Nephron (organoid): ENCODE results near the gene PDE1A.

Experiments used
- H3K27ac Mint-ChIP-seq, 3 experiments: 2 replicates each; pipeline ENCODE4 v1.8.0; 2020; ENCODE audit warnings: mixed read lengths in 3 of 3, mild to moderate bottlenecking in 2 of 3, moderate library complexity in 1 of 3
- H3K27me3 Mint-ChIP-seq: 2 replicates; pipeline ENCODE4 v1.8.0; 2021; ENCODE audit warnings: low read depth, mild to moderate bottlenecking, moderate library complexity, mixed read lengths
- H3K36me3 Mint-ChIP-seq: 2 replicates; pipeline ENCODE4 v1.8.0; 2020; ENCODE audit warnings: low read depth, mixed read lengths
- H3K4me1 Mint-ChIP-seq: 2 replicates; pipeline ENCODE4 v1.8.0; 2020; ENCODE audit warnings: mixed read lengths
- H3K4me3 Mint-ChIP-seq, 3 experiments: 2 replicates each; pipeline ENCODE4 v1.8.0; 2020; ENCODE audit warnings: mild to moderate bottlenecking in 3 of 3, mixed read lengths in 3 of 3, moderate library complexity in 2 of 3
- H3K9me3 Mint-ChIP-seq: 2 replicates; pipeline ENCODE4 v1.8.0; 2020; ENCODE audit warnings: mixed read lengths
- CTCF ChIP-seq, 3 experiments: fragments of 200-600 bp; sonication (generic); IDR thresholded peaks; one replicate each; pipeline ENCODE4 v1.5.0; 2021; ENCODE audit warnings: antibody characterized with exemption in 3 of 3; ENCODE audit not compliant: unreplicated experiment in 3 of 3

Gene PDE1A

DNA sequence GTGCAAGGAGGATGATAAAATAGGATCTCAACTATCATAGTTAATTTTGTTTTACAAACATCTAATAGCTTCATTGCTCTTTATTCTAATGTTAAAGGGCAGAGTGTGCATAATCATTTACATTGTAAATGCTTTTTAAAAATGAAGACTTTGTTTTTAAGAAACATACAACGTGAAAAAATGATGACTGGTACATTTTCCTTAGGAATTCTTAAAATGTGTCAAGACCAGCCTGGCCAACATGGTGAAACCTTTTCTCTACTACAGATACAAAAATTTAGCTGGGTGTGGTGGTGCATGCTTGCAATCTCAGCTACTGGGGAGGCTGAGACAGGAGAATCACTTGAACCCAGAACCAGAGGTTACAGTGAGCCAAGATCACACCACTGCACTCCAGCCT, 179.0 kb downstream of the PDE1A start:
- Mint-ChIP-seq H3K9me3 (no peaks in the 10 kb centered on the region), H3K27me3 (peaks cover 3% of the 10 kb centered on the region), H3K36me3 (no peaks in the 10 kb centered on the region), H3K27ac (no peak overlapping the region), H3K4me1 (no peaks in the 10 kb centered on the region), H3K4me3 (no peak overlapping the region)
- TF ChIP-seq CTCF (IDR thresholded peaks at IDR 0.05; ENCODE audit: unreplicated experiment in 3 of 3): no peak

DNA sequence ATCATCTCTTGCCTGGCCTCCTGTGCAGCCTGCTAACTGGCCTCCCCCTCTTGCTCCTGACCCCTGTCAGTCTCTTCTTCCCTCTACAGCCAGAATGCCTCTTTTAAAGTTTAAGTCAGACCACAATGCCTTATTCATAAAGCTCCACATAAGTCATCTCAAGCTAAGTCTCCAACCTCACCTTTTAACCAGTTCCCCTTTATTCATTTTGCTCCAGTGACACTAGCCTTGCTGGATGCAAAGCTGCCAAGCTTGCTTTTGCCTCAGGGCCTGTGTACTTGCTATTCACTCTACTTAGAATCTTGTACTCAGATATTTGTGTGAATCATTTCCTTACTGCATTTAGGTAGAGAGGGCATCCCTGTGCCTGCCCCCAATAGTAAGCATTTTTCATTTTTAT, 180.9 kb downstream of the PDE1A start:
- peaks cover 3% of the 10 kb centered on the region for H3K27me3 Mint-ChIP-seq
- no peak overlapping the region for H3K4me3 Mint-ChIP-seq
- H3K9me3 Mint-ChIP-seq: no peaks in the 10 kb centered on the region
- H3K4me1 Mint-ChIP-seq: no peaks in the 10 kb centered on the region
- H3K36me3 Mint-ChIP-seq: no peaks in the 10 kb centered on the region
- H3K27ac Mint-ChIP-seq: no peak overlapping the region
- TF ChIP-seq CTCF (IDR thresholded peaks at IDR 0.05; ENCODE audit: unreplicated experiment in 3 of 3): no peak

DNA sequence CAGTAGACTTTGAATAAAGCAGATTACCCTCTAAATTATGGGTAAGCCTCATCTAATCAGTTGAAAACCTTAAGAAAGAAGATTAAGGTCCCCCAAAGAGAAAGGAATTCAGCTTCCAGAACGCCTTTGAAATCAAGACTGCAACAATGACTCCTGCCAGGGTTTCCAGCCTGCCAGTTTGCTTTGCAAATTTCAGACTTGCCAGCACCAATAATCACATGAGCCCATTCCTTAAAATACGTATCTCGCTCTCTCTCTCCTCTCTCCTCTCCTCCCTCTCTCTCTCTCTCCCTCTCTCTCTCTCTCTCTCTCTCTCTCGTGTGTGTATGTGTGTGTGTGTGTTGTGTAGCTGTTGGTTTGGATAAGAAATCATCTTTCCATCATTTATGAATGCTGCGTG, 184.2 kb downstream of the PDE1A start:
- H3K27ac Mint-ChIP-seq: no peak overlapping the region
- H3K36me3 Mint-ChIP-seq: no peaks in the 10 kb centered on the region
- H3K9me3 Mint-ChIP-seq: no peaks in the 10 kb centered on the region
- no peaks in the 10 kb centered on the region for H3K27me3 Mint-ChIP-seq
- TF ChIP-seq CTCF (IDR thresholded peaks at IDR 0.05; ENCODE audit: unreplicated experiment in 3 of 3): no peak
- no peak overlapping the region for H3K4me3 Mint-ChIP-seq
- H3K4me1 Mint-ChIP-seq: no peaks in the 10 kb centered on the region

DNA sequence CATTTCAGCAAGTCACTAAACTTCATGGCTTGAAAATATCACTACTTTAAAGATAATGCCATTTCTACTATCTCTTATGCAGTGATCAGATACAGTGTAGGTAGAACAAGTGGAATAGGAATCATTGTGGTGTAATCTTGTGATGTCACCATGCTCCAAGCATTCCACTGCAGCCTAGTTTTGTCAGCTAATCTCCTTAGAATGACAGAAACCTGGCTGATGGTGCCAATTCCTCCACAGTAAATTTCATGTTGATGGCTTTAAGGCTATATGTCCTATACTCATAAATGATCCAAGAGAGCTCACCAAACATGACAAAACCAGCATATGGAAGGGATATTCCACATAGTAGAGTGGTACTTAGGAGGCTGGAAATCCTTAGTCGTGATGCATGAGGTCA, 184.9 kb downstream of the PDE1A start:
- Mint-ChIP-seq H3K9me3 (no peaks in the 10 kb centered on the region), H3K27me3 (no peaks in the 10 kb centered on the region), H3K36me3 (no peaks in the 10 kb centered on the region), H3K27ac (no peak overlapping the region), H3K4me3 (no peak overlapping the region), H3K4me1 (no peaks in the 10 kb centered on the region)
- no peak for TF ChIP-seq CTCF (IDR thresholded peaks at IDR 0.05; ENCODE audit: unreplicated experiment in 3 of 3)

GRCh38 chr2:182240862-182241371, 185.9 kb downstream of the PDE1A start:
- Mint-ChIP-seq H3K27ac (no peak overlapping the region), H3K27me3 (no peaks in the 10 kb centered on the region), H3K36me3 (no peaks in the 10 kb centered on the region), H3K4me1 (no peaks in the 10 kb centered on the region), H3K9me3 (no peaks in the 10 kb centered on the region), H3K4me3 (no peak overlapping the region)
- peak; percentile 35 to 50 (median 35) for TF ChIP-seq CTCF (IDR thresholded peaks at IDR 0.05; ENCODE audit: unreplicated experiment in 3 of 3)

DNA sequence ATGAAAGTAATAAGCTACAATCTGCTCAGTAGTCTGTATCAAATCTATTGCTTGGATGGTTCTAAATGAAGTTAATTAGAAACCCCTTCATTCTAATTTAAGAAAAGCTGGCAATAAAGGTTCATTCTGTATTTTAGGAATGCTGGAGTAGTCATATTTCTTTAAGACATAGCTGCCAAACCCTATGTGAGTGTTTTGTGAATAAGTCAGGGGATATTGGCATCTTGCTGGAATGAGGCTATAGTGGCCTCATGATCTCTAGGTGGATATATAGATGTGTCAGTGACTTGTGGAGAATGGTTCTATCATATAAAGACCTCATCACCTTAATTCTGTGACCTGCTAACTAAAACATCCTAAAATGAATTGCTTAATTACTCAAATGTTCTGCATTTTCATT, 196.3 kb downstream of the PDE1A start:
- Mint-ChIP-seq H3K27ac (no peak overlapping the region), H3K9me3 (no peaks in the 10 kb centered on the region), H3K4me3 (no peak overlapping the region), H3K27me3 (no peaks in the 10 kb centered on the region), H3K4me1 (no peaks in the 10 kb centered on the region), H3K36me3 (no peaks in the 10 kb centered on the region)
- no peak for TF ChIP-seq CTCF (IDR thresholded peaks at IDR 0.05; ENCODE audit: unreplicated experiment in 3 of 3)
